Measurements from ENCODE around the gene OSBPL10. TPM values are rescaled to one million over a fixed set of nuclear protein-coding genes. Genes with fewer than 3 reads are reported as not detected.

The OSBPL10 gene
- polyA plus RNA-seq, 2 of the 4 experiments (the other 2 are of a cell fraction), result 9.2 to 17.0 TPM

- TF ChIP-seq KDM5A (IDR thresholded peaks at IDR 0.05) (no peak), ZFP36 (IDR thresholded peaks at IDR 0.05; ENCODE audit: borderline replicate concordance, partially characterized antibody) (no peak), TFCP2L1 (CRISPR knock-in tag; IDR thresholded peaks at IDR 0.05) (no peak), NR3C1 (IDR thresholded peaks at IDR 0.05) (no peak), NFE2L2 (conservative IDR thresholded peaks at IDR 0.05; ENCODE audit: low read length) (no peak), PHF8 (IDR thresholded peaks at IDR 0.05; ENCODE audit: borderline replicate concordance, low read depth) (no peak), FOSB (CRISPR knock-in tag; IDR thresholded peaks at IDR 0.05) (no peak), MAZ (IDR thresholded peaks at IDR 0.05; ENCODE audit: borderline replicate concordance, low read depth, low read length) (no peak), CBX2 (IDR thresholded peaks at IDR 0.05; ENCODE audit: borderline replicate concordance, low read depth) (no peak), ZSCAN20 (CRISPR knock-in tag; IDR thresholded peaks at IDR 0.05) (no peak), FOSL2 (IDR thresholded peaks at IDR 0.05) (no peak), FOSL2 (CRISPR knock-in tag; IDR thresholded peaks at IDR 0.05) (no peak), GATA3 (IDR thresholded peaks at IDR 0.05; ENCODE audit: borderline replicate concordance) (no peak), RARB (CRISPR knock-in tag; IDR thresholded peaks at IDR 0.05) (no peak), HOXB13 (CRISPR knock-in tag; IDR thresholded peaks at IDR 0.05; ENCODE audit: low read depth) (no peak), MYC (IDR thresholded peaks at IDR 0.05; ENCODE audit: borderline replicate concordance, low read length) (no peak), EHF (CRISPR knock-in tag; IDR thresholded peaks at IDR 0.05) (no peak), RNF2 (IDR thresholded peaks at IDR 0.05; ENCODE audit: borderline replicate concordance, low read depth) (no peak), ATOH8 (CRISPR knock-in tag; IDR thresholded peaks at IDR 0.05; ENCODE audit: low read depth) (no peak)
- Histone ChIP-seq H3K4me3 (no peak overlapping the region), H3K4me1 (peaks cover 28% of the 10 kb centered on the region; the same call in 2 of the 3 replicates), H3K4me2 (no peak overlapping the region), H3K27ac (no peak overlapping the region), H3K9me3 (no peaks in the 10 kb centered on the region)
- no peak for FAIRE-seq
- ChIA-PET POLR2A (no interaction called here), CTCF (interaction anchor here (0.8 kb wide), 1 partner anchor 14 kb away, joined by 4 read pairs; no protein-coding TSS in a partner anchor)
- WGBS (ENCODE audit: missing lambda C conversion rate), result 65% methylated on average over 4 of the region's 4 CpGs
- no peak for DNase-seq (ENCODE audit: low read depth in 1 of 2, low spot score in 1 of 2)
- ATAC-seq, result no peak
These were observed 43.8 kb downstream of the OSBPL10 start for GRCh38 chr3:31937225-31937624.

GRCh38 chr3:31936420-31937060 is 44.5 kb downstream of the OSBPL10 start:
- FAIRE-seq, result no peak

More at GRCh38 chr3:31936420-31937060, 44.5 kb downstream of the OSBPL10 start:
- H3K9me3 ChIP-seq, result no peaks in the 10 kb centered on the region
- peaks cover 21% of the 10 kb centered on the region; the same call in 2 of the 3 replicates for H3K4me1 ChIP-seq
- TF ChIP-seq HDAC2 (IDR thresholded peaks at IDR 0.05) (no peak), EP300 (IDR thresholded peaks at IDR 0.05) (no peak), FOXS1 (CRISPR knock-in tag; IDR thresholded peaks at IDR 0.05) (no peak), EHMT2 (IDR thresholded peaks at IDR 0.05; ENCODE audit: low read depth) (no peak), RCOR1 (IDR thresholded peaks at IDR 0.05; ENCODE audit: low read depth, low read length) (no peak), BCL3 (IDR thresholded peaks at IDR 0.05) (no peak), FOSB (CRISPR knock-in tag; IDR thresholded peaks at IDR 0.05) (no peak), HES2 (IDR thresholded peaks at IDR 0.05) (no peak), TP53 (CRISPR knock-in tag; IDR thresholded peaks at IDR 0.05) (no peak), RAD21 (conservative IDR thresholded peaks at IDR 0.05 in 1 of 2, IDR thresholded peaks at IDR 0.05 in 1 of 2) (no peak), CHD4 (IDR thresholded peaks at IDR 0.05; ENCODE audit: borderline replicate concordance) (no peak), GATA3 (IDR thresholded peaks at IDR 0.05; ENCODE audit: borderline replicate concordance) (no peak), MAZ (IDR thresholded peaks at IDR 0.05; ENCODE audit: borderline replicate concordance, low read depth, low read length) (no peak), HMGXB4 (CRISPR knock-in tag; IDR thresholded peaks at IDR 0.05; ENCODE audit: borderline replicate concordance) (no peak), JUNB (IDR thresholded peaks at IDR 0.05) (no peak), ELK1 (IDR thresholded peaks at IDR 0.05; ENCODE audit: low read depth, low read length) (no peak), HOXA7 (CRISPR knock-in tag; IDR thresholded peaks at IDR 0.05) (no peak)
- no peak overlapping the region for H3K4me2 ChIP-seq
- no peak overlapping the region for H3K4me3 ChIP-seq
- no peak for DNase-seq (ENCODE audit: low read depth in 1 of 2, low spot score in 1 of 2)
- CTCF ChIA-PET, result no interaction called here
- no peak for ATAC-seq
- POLR2A ChIA-PET, result no interaction called here
- 39% methylated on average over 1 of the region's 1 CpG for WGBS (ENCODE audit: missing lambda C conversion rate)
- no peak overlapping the region for H3K27ac ChIP-seq

Data from A549 (cell line).